GM23338 (cell line): ENCODE results near the gene TPST2. TPM values are rescaled to one million over a fixed set of nuclear protein-coding genes. Genes with fewer than 3 reads are reported as not detected.

ENCODE experiments used
- ATAC-seq: fragments of 200-7000 bp; cut with Tn5 transposase; 3 replicates; pipeline ENCODE4 v1.9.1; 2020
- DNase-seq: peaks from one replicate; pipeline ENCODE4 v3.0.0-alpha.2; 2015; ENCODE audit warnings: low spot score
- H2AFZ ChIP-seq: fragments of 200-600 bp; sonication (generic); 2 replicates; pipeline ENCODE4 v1.8.0; 2016; ENCODE audit warnings: antibody characterized with exemption, mild to moderate bottlenecking, moderate library complexity
- H3F3A ChIP-seq: fragments of 200-600 bp; sonication (generic); replicated peaks from 2 replicates; pipeline ENCODE4 v1.8.0; 2017; ENCODE audit warnings: antibody characterized with exemption, mixed run types, low read depth
- H3K27ac ChIP-seq: fragments of 200-600 bp; sonication (generic); 2 replicates; pipeline ENCODE4 v1.6.1; 2016; ENCODE audit warnings: low read depth
- H3K27me3 ChIP-seq: fragments of 200-600 bp; sonication (generic); 2 replicates; pipeline ENCODE4 v1.8.0; 2016; ENCODE audit warnings: mild to moderate bottlenecking, mixed run types, moderate library complexity; ENCODE audit not compliant: insufficient read depth
- H3K36me3 ChIP-seq: fragments of 200-600 bp; sonication (generic); 2 replicates; pipeline ENCODE4 v1.8.0; 2016; ENCODE audit warnings: mild to moderate bottlenecking; ENCODE audit not compliant: insufficient read depth
- H3K4me1 ChIP-seq: fragments of 200-600 bp; sonication (generic); 2 replicates; pipeline ENCODE4 v1.8.0; 2016; ENCODE audit warnings: mild to moderate bottlenecking, moderate library complexity; ENCODE audit not compliant: insufficient read depth
- H3K4me2 ChIP-seq: fragments of 200-600 bp; sonication (generic); 2 replicates; pipeline ENCODE4 v1.7.1; 2017; ENCODE audit warnings: mixed run types
- H3K4me3 ChIP-seq: fragments of 200-600 bp; sonication (generic); 2 replicates; pipeline ENCODE4 v1.6.1; 2016; ENCODE audit warnings: mixed run types
- H3K79me2 ChIP-seq: fragments of 200-600 bp; sonication (generic); replicated peaks from 2 replicates; pipeline ENCODE4 v1.8.0; 2017; ENCODE audit warnings: mild to moderate bottlenecking; ENCODE audit not compliant: insufficient read depth
- H3K9me2 ChIP-seq: fragments of 200-600 bp; sonication (generic); 2 replicates; pipeline ENCODE4 v1.8.0; 2017; ENCODE audit not compliant: insufficient read depth
- H4K20me1 ChIP-seq: fragments of 200-600 bp; sonication (generic); replicated peaks from 2 replicates; pipeline ENCODE4 v1.8.0; 2017; ENCODE audit warnings: mild to moderate bottlenecking; ENCODE audit not compliant: insufficient read depth
- H3K27ac Mint-ChIP-seq: 2 replicates; pipeline ENCODE4 v1.8.0; 2020; ENCODE audit warnings: inconsistent platforms, mild to moderate bottlenecking, moderate library complexity, mixed read lengths
- H3K27me3 Mint-ChIP-seq: 3 replicates; pipeline ENCODE4 v1.8.0; 2022; ENCODE audit warnings: low read depth, mild to moderate bottlenecking, moderate library complexity, mixed read lengths, inconsistent platforms; ENCODE audit not compliant: insufficient read depth, poor library complexity
- H3K36me3 Mint-ChIP-seq: 3 replicates; pipeline ENCODE4 v1.8.0; 2021; ENCODE audit warnings: low read depth, mild to moderate bottlenecking, inconsistent platforms, moderate library complexity, mixed read lengths
- H3K4me1 Mint-ChIP-seq: 3 replicates; pipeline ENCODE4 v1.8.0; 2020; ENCODE audit warnings: mild to moderate bottlenecking, inconsistent platforms, mixed read lengths
- H3K4me3 Mint-ChIP-seq: 3 replicates; pipeline ENCODE4 v1.8.0; 2021; ENCODE audit warnings: moderate library complexity, mild to moderate bottlenecking, inconsistent platforms, mixed read lengths
- H3K9me3 Mint-ChIP-seq: 3 replicates; pipeline ENCODE4 v1.8.0; 2020; ENCODE audit warnings: moderate library complexity, mild to moderate bottlenecking, inconsistent platforms, mixed read lengths
- CTCF ChIP-seq, 2 experiments: fragments of 200-600 bp in 1 of 2; sonication (generic) in 1 of 2; conservative IDR thresholded peaks; 2 replicates each; pipeline versions ENCODE4 v1.5.1 to v1.6.1; 2016 to 2017; ENCODE audit warnings: antibody characterized with exemption in 2 of 2, low read depth in 2 of 2, mild to moderate bottlenecking in 2 of 2, moderate library complexity in 1 of 2
- NANOG ChIP-seq: IDR thresholded peaks from 2 replicates; pipeline ENCODE4 v1.6.1; 2016; ENCODE audit warnings: antibody characterized with exemption, borderline replicate concordance
- ZNF462 ChIP-seq: fragments of 250-450 bp; sonication (Bioruptor Pico); IDR thresholded peaks from 2 replicates; pipeline ENCODE4 v1.5.0; 2020; ENCODE audit warnings: mild to moderate bottlenecking, moderate library complexity
- polyA plus RNA-seq: library from polyadenylated mRNA; unstranded; fragments of >200 nt; fragmentation: Nextera tagmentation; extraction: Ambion mirVana; gene quantifications from 2 replicates; pipeline ENCODE4 v1.2.1, GENCODE V29; 2016
- total RNA-seq: library from RNA; depleted of rRNA; stranded (reverse); fragments of >200 nt; shearing (Covaris generic); gene quantifications from 2 replicates; pipeline ENCODE4 v1.2.3, GENCODE V29; 2014

Gene TPST2
- total and polyA plus RNA-seq, 2 experiments from 2014 or later = 37.9 to 127 TPM

GRCh38 chr22:26567610-26568009 lies 22.3 kb downstream of the TPST2 start:
- H3K9me2 ChIP-seq = no peaks in the 10 kb centered on the region
- Mint-ChIP-seq H3K36me3 (peaks cover 31% of the 10 kb centered on the region), H3K27ac (peak overlapping the region; percentile 99), H3K27me3 (peaks cover 7% of the 10 kb centered on the region), H3K4me1 (peaks cover 81% of the 10 kb centered on the region), H3K4me3 (peak overlapping the region; percentile 55), H3K9me3 (peaks cover 2% of the 10 kb centered on the region; the same call in 2 of the 3 replicates)
- no peak overlapping the region for H2AFZ ChIP-seq
- DNase-seq (no peak), ATAC-seq (no peak)
- peak overlapping the region; percentile 16 for H3K4me3 ChIP-seq
- H3K4me1 ChIP-seq = peaks cover 81% of the 10 kb centered on the region
- H3F3A ChIP-seq = peaks cover 16% of the 10 kb centered on the region
- H3K4me2 ChIP-seq = peak overlapping the region; percentile 45
- no peak for TF ChIP-seq ZNF462
- peak; percentile 79 for TF ChIP-seq NANOG
- peak overlapping the region; percentile 95 for H3K27ac ChIP-seq
- H4K20me1 ChIP-seq = 0 out of 2 replicates have a peak, but pooled peaks cover under 1% of the 10 kb centered on the region
- no peaks in the 10 kb centered on the region for H3K36me3 ChIP-seq
- H3K79me2 ChIP-seq = peaks cover 90% of the 10 kb centered on the region
- H3K27me3 ChIP-seq = no peaks in the 10 kb centered on the region

GRCh38 chr22:26566994-26567393 lies 22.9 kb downstream of the TPST2 start:
- H4K20me1 ChIP-seq = peaks cover 6% of the 10 kb centered on the region; the same call in 1 of the 2 replicates
- peak overlapping the region; percentile 95 for H3K27ac ChIP-seq
- DNase-seq = peak; percentile 44
- H3K4me2 ChIP-seq = peak overlapping the region; percentile 45
- Mint-ChIP-seq H3K27me3 (peaks cover 7% of the 10 kb centered on the region), H3K4me3 (no peak overlapping the region), H3K9me3 (peaks cover 2% of the 10 kb centered on the region; the same call in 2 of the 3 replicates), H3K4me1 (peaks cover 78% of the 10 kb centered on the region), H3K36me3 (peaks cover 28% of the 10 kb centered on the region), H3K27ac (peak overlapping the region; percentile 78)
- H3K27me3 ChIP-seq = no peaks in the 10 kb centered on the region
- peaks cover 19% of the 10 kb centered on the region for H3F3A ChIP-seq
- ATAC-seq = peak; percentile 4; the same call in 2 of the 3 replicates
- peaks cover 90% of the 10 kb centered on the region for H3K79me2 ChIP-seq
- no peaks in the 10 kb centered on the region for H3K36me3 ChIP-seq
- no peaks in the 10 kb centered on the region for H3K9me2 ChIP-seq
- H3K4me1 ChIP-seq = peaks cover 75% of the 10 kb centered on the region
- H3K4me3 ChIP-seq = peak overlapping the region; percentile 16; the same call in 1 of the 2 replicates
- H2AFZ ChIP-seq = no peak overlapping the region
- TF ChIP-seq CTCF (conservative IDR thresholded peaks at IDR 0.05; ENCODE audit: low read depth in 2 of 2) = peak in 1 of 2 experiments; percentile 9; a peak in 1 of 4 replicates
- TF ChIP-seq ZNF462 = no peak
